ENCODE results near the gene LCN1.
"Not testable (repeated sequence)": the region's sequence is repeated elsewhere in the genome, so short reads cannot be mapped to it uniquely, and the experiment has no call there.

The LCN1 gene

GRCh38 chr9:135524130-135524861 is 3.1 kb downstream of the LCN1 start:
- DNase-seq = no peak

- DNase-seq = no peak
These were observed 4.2 kb downstream of the LCN1 start for GRCh38 chr9:135525241-135526088.

GRCh38 chr9:135526089-135526729 is 5.0 kb downstream of the LCN1 start:
- DNase-seq = no peak

GRCh38 chr9:135526730-135527571 is 5.7 kb downstream of the LCN1 start:
- DNase-seq = no peak

- DNase-seq = not testable (repeated sequence)
These were observed 7.7 kb downstream of the LCN1 start for GRCh38 chr9:135528842-135529435.

GRCh38 chr9:135530146-135530545 is 8.9 kb downstream of the LCN1 start:
- DNase-seq = no peak

GRCh38 chr9:135531096-135531495 is 9.9 kb downstream of the LCN1 start:
- DNase-seq = no peak

GRCh38 chr9:135533113-135533512 is 11.9 kb downstream of the LCN1 start:
- DNase-seq = no peak

GRCh38 chr9:135533674-135534073 is 12.4 kb downstream of the LCN1 start:
- DNase-seq = no peak

GRCh38 chr9:135534192-135534711 is 13.0 kb downstream of the LCN1 start:
- DNase-seq = not testable (repeated sequence)

GRCh38 chr9:135534826-135535225 is 13.6 kb downstream of the LCN1 start:
- DNase-seq = not testable (repeated sequence)

GRCh38 chr9:135535631-135536030 is 14.4 kb downstream of the LCN1 start:
- DNase-seq = not testable (repeated sequence)

GRCh38 chr9:135536216-135536615 is 15.0 kb downstream of the LCN1 start:
- DNase-seq = no peak

- not testable (repeated sequence) for DNase-seq
These were observed 22.1 kb downstream of the LCN1 start for GRCh38 chr9:135543262-135543894.

GRCh38 chr9:135544981-135545635 is 23.9 kb downstream of the LCN1 start:
- no peak for DNase-seq

GRCh38 chr9:135545646-135546176 is 24.5 kb downstream of the LCN1 start, which contains the start of gene OBP2A:
TSS of gene OBP2A (plus strand) at chr9:135546126. CDS start at chr9:135546181, 55 bp downstream.
- DNase-seq = not testable (repeated sequence)

- DNase-seq = not testable (repeated sequence)
These were observed 25.8 kb downstream of the LCN1 start for GRCh38 chr9:135546792-135547617.

- no peak for DNase-seq
These were observed 26.8 kb downstream of the LCN1 start for GRCh38 chr9:135547756-135548736.

Measured in NCI-H1436 treated with DMSO at 0.1 percent for 48 hours (cell line).